H1 (cell line): ENCODE measurements around the gene POMP. TPM values are rescaled to one million over a fixed set of nuclear protein-coding genes. Genes with fewer than 3 reads are reported as not detected.

Experiments used
- CBX5 ChIP-seq: fragments of 300-800, 300-1000 bp; sonication (generic); IDR thresholded peaks from 2 replicates; pipeline ENCODE4 v1.7.1; 2016; ENCODE audit warnings: antibody characterized with exemption, low read length, low read depth
- NANOG ChIP-seq: IDR thresholded peaks from 2 replicates; pipeline ENCODE4 v1.6.1; 2011; ENCODE audit warnings: low read length, low read depth, mild to moderate bottlenecking, inconsistent platforms; ENCODE audit not compliant: insufficient read depth, poor library complexity, severe bottlenecking
- polyA plus RNA-seq, 7 experiments: library from polyadenylated mRNA; depleted of rRNA in 3 of 7; stranded (reverse) in 5 of 7; unstranded in 2 of 7; fragments of >200 nt in 5 of 7; fragments of 200-250 nt in 2 of 7; gene quantifications; 1 replicate in 5 of 7; 2 replicates in 1 of 7; 4 replicates in 1 of 7; pipeline versions ENCODE4 v1.2.1 to v1.2.3, GENCODE V29; 2011 to 2013; ENCODE audit warnings: missing spikeins in 2 of 7, mixed read lengths in 2 of 7
- total RNA-seq: library from RNA; stranded (reverse); fragmentation: NEBNext Ultra II Directional; extraction: Animal tissue kit (Norgen Biotek cat#: 25700); gene quantifications from 2 replicates; pipeline ENCODE4 v1.2.1, GENCODE V29; 2021
- TF ChIP-seq, protein P1 (sequence below): IDR thresholded peaks from 2 replicates; pipeline ENCODE4 v1.6.1; 2012; ENCODE audit warnings: low read length, inconsistent platforms

The POMP gene
- total and polyA plus RNA-seq, 2 of the 8 experiments (the other 6 are each of a cell fraction or from before 2014, with no cell fraction given): 38.4 to 115 TPM

DNA sequence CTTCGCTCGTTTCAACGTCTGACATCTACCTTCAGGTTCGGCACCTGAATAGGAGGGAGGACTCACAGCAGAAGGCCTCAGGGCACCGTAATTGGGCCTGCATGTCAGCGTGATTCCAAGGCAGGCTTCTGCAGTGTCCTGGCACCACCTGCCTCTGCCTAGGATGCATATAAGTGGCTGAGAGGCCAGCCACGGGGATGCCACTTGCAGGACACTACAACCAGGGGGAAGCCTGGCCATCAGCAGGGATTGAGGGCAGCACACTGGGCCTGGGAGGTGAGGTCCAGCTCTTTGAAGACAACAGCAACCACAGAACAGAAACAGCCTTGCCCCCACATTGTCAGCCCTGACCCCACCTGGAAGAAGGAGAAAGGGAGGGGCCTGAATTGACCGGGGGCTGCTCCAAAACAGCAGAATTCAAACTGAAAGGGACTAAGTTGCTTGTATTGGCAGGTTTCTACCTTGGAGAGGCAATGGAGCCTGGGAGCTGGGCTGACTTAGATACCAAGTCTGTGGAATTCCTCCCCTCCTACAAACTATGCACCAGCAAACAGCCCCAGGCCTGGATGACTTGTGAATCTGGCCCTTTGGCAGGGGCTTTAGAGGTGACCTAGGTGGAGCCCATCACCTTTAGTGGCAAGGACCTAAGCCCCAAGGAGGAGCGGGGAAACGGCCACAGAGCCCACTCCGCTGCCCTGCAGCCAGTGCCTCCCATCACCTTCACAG, 34.1 kb upstream of the POMP start (continued):
- TF ChIP-seq CBX5 (no peak), NANOG (no peak)
- TF ChIP-seq, protein P1, sequence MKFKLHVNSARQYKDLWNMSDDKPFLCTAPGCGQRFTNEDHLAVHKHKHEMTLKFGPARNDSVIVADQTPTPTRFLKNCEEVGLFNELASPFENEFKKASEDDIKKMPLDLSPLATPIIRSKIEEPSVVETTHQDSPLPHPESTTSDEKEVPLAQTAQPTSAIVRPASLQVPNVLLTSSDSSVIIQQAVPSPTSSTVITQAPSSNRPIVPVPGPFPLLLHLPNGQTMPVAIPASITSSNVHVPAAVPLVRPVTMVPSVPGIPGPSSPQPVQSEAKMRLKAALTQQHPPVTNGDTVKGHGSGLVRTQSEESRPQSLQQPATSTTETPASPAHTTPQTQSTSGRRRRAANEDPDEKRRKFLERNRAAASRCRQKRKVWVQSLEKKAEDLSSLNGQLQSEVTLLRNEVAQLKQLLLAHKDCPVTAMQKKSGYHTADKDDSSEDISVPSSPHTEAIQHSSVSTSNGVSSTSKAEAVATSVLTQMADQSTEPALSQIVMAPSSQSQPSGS: no peak
